ENCODE results near the gene MRPL20.
"Not testable (repeated sequence)": the region's sequence is repeated elsewhere in the genome, so short reads cannot be mapped to it uniquely, and the experiment has no call there.

The MRPL20 gene

GRCh38 chr1:1385339-1385738 lies 21.8 kb downstream of the MRPL20 start:
- DNase-seq (ENCODE audit: low read depth): not testable (repeated sequence)

DNA sequence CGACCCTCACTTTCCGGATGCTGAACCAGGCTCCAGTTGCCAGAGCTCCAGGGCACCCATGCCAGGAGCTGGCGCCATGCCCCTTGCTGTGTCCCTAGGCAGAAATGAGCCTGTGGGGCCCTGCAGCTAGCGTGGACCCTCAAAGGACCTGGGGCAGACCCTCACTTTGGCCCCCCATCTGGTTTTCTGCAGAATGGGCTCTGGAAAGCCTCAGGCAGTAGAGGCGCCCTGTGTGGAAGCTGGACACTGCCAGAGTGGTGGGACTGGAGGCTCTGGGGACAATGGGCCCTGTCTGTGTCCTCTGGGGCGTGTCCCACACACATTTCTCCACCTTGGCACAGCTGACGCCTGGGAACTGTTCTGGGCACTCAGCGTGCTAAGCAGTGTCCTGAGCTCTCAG lies 25.8 kb downstream of the MRPL20 start:
- no peak for DNase-seq (ENCODE audit: low read depth)

GRCh38 chr1:1380860-1381259 lies 26.2 kb downstream of the MRPL20 start:
- no peak for DNase-seq (ENCODE audit: low read depth)

GRCh38 chr1:1377540-1378205 lies 29.4 kb downstream of the MRPL20 start:
- DNase-seq (ENCODE audit: low read depth): no peak

DNA sequence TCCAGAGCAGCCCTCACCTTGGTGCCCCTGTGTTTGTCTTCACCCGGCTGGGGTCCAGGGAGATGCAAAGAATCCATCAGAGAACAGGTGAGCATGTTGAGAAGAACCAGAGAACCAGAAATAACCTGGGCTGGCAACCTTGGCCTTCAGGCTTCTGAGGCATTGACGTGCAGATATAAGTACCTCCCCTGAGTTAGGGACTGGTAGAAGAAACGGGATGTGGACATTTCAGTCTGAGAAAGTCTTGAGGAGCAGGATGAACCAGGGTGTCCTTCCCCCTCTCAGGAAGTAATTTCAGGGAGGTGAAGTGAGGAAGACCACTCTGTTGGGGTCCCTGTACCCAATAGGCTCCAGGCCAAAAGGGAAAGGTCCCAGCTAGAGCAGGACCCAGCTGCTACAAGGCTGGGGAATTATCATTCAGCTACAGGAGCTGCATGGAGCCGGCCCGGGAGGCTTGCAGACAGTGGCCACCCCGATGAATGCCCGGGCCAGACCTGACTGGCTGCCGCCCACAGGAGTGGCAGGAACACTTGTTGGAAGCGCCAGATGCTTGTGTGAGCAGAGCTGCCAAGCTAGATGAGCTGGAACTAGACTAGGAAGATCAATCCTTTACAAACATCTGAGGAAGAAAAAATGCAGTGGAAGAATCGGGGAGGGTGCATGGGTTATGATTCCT lies 30.4 kb downstream of the MRPL20 start:
- no peak for DNase-seq (ENCODE audit: low read depth)

- peak; percentile 93 for DNase-seq (ENCODE audit: low read depth)
Measured at GRCh38 chr1:1374929-1375662, 32.0 kb downstream of the MRPL20 start, which contains the start of gene AURKAIP1. AURKAIP1 (minus strand) TSS chr1:1375207; CDS start chr1:1374756, 451 bp downstream.

DNA sequence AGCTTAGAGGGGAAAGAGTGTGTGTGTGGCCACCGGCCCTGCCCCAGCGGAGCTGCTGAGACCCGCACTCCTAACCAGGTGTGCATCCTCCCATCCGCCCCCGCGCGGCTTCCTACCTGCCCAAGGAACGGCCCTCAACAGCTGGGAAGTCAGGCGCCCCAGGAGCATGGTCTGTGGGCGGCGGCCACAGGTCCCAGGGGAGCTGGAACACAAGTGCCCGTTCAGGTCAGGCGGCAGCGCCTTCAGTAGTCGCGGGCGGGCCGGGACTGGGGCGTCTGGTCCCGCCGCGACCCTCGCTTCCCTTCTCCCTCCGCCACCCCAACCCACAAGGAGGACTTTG lies 32.5 kb downstream of the MRPL20 start:
- DNase-seq (ENCODE audit: low read depth): no peak

DNA sequence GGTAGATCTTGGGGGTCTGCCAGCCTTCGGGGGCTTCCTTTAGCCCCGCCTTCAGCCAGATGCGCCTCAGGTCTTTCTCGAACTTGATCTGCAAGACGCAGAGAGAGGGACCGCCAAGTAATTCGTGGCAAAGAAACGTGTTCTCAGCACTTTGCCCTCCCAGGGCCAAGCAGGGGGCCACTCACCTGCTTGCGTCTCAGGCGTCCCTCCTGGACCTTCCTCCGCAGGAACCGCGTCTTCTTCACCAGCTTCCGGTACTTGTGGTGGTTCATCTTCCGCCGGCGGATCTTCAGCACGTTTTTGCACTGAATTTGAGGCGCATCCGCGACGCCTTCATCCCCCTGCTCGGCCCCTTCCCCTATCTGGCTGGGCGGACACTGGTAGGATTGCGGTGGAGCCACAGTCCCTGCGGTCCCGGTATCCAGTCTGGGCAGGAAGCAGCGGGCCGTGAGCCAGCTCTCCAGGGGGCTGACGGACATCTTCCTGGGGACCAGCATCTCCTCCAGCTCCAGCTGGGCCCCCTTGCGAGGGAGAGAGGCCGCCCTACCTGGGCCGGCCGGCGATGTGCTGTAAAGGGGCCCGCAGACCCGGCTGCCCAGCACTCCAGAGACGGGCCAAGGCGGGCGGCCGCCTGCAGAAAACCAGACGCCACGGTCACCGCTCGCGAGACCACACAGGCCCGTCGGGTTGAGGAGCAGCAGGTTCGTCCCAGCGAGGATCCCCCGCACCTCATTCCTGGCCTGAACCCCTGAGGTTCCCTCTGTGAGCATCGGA lies 33.1 kb downstream of the MRPL20 start:
- no peak for DNase-seq (ENCODE audit: low read depth)

DNA sequence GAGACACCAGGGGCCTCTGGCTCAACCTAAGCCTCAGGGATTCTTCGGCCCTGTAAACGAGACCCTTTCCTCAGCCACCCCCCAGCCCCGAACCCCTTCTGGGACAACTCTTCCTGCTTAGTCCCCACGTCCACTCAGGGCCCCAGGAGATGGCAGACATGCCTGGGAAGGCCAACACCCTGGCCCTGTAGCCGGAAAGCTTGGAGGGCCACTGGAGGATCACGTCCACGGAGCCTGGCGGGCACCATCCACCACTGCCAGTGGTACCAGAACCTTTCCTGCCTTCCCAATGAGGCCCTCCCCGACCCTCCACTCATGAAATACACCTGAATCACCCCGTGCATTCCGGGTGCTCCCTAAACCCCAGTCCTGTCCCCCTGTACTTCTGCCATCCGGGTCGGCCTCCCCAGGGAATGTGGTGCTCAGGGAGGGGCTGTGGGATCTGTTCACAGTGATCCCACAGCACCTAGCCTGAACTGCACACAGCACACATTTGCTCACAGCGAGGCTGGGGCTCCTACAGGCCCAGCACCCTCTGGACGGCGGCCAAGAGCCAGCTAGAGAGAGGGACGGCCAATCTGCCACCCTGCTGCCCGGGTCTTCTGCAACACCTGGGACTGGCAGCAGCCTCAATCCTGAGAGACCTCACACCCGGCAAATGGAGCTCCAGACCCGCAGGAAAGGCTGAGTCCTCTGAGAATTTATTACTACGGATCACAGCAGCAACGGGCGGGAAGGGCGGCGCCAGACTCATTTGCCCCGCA lies 33.9 kb downstream of the MRPL20 start:
- DNase-seq (ENCODE audit: low read depth): no peak

DNA sequence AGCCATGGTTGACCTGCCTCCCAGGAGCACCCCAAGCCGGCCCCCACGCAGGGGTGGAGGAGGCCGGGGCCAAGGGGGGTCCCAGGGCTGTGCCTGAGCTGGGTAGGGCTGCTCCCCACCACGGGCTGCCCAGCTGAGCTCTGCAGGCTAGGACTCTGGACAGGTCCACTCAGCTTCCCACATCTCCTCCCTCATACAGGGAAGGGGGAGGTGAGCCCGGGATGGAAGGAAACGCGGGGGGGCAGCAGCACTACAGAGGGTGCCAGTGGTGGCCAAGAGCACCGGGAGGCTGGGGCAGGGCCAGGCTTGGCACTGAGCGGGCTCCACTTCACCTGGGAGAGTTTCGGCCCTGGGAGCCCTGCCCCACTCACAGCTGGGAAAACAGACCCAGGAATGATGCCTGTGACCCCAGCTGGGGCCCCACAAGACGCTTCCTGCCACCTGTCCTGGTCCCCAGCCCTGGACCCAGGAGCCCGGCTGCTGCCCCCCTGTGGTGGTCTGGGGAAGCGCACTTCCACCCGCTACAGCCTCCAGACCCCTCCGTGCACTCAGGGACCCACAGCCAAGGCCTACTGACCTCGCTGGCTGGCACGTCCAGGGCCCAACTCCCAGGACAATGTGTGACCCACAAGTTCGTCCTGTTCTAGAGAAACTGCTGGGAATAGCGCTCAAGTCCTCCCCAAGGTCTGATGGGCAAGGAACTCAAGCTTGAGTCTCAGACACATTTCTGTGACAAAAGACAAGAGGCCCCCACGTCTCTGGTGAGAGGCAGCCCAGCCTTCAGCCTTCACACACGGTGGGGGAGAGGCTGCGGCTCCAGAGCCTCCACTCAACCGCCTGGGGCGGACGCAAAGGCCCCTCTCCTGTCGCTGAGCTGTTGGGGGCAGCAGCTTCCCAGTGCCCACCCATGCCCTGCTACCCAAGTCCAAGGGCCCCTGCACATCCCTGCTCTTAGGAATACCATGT lies 35.1 kb downstream of the MRPL20 start:
- DNase-seq (ENCODE audit: low read depth): peak; percentile 58

- DNase-seq (ENCODE audit: low read depth): peak; percentile 67
Measured at GRCh38 chr1:1371364-1371745, 35.7 kb downstream of the MRPL20 start.

DNA sequence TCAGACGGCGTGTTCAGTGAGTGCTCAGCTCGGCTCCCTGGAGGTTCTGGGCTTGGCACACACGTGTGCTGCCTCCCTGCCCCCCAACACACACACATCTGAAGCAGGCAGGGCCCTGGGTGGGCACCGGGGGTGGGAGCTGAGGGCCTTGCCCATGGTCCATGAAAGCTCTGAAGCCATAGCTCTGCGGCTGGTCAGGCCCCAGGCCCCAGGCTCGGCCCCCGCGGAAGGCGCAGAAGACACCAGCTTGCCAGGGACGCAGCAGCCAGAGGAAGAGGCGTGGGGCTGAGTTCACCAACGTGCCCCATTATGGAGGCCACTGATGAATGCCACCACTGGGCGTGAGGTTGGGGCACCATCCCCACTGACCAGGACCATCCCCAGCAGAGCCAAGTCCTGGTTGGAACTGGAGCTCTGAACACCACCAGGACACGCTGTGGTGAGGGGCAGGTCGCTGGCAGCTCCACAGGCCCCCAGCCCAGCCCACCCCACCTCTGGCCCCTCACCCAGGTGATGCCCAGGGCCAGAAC lies 36.3 kb downstream of the MRPL20 start:
- no peak for DNase-seq (ENCODE audit: low read depth)

DNA sequence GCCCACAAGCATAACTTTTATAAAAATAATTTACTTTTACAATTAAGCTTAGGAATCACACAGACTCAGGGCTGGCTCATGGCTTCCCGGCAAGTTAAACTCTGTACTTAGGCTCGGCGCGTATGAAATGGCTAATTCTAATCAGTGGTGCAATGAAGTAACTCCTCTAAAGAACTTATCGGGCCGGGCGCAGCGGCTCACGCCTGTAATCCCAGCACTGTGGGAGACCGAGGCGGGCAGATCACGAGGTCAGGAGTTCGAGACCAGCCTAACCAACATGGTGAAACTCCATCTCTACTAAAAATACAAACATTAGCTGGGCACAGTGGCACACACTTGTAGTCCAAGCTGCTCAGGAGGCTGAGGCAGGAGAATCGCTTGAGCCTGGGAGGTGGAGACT lies 37.0 kb downstream of the MRPL20 start:
- DNase-seq (ENCODE audit: low read depth): not testable (repeated sequence)

GRCh38 chr1:1367315-1367714 lies 39.8 kb downstream of the MRPL20 start:
- DNase-seq (ENCODE audit: low read depth): no peak

GRCh38 chr1:1366699-1367066 lies 40.4 kb downstream of the MRPL20 start:
- no peak for DNase-seq (ENCODE audit: low read depth)

DNA sequence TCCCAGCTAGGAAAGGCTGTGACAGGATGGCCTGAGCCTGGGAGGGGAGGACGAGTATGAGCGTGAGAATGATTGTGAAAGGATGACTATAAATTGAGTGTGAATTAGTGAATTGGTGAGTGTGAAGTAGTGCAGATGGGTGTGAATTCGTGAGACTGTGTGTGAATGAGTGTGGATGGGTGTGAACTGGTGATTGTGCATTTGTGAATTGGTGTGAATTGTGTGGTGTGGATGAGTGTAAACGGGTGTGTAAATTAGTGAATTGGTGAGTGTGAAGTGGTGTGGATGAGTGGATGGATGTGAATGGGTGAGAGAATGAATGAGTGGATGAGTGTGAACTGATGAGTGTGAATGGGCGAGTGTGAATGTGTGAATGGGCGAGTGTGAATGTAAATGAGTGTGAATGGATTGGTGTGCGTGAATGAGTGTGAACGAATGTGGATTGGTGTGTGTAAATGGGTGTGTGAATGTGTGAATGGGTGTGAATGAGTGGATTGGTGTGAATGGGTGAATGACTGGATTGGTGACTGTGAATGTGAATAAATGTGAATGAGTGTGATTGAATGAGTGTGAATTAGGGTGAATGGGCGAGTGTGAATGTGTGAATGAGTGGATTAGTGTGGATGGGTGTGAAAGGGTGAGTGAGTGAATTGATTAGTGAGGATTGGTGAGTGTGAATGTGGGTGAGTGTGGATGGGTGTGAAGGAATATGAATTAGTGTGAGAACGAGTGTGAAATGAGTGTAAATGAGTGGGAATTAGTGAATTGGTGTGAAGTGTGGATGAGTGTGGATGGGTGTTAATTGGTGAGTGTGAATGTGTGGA lies 41.0 kb downstream of the MRPL20 start:
- DNase-seq (ENCODE audit: low read depth): no peak

DNA sequence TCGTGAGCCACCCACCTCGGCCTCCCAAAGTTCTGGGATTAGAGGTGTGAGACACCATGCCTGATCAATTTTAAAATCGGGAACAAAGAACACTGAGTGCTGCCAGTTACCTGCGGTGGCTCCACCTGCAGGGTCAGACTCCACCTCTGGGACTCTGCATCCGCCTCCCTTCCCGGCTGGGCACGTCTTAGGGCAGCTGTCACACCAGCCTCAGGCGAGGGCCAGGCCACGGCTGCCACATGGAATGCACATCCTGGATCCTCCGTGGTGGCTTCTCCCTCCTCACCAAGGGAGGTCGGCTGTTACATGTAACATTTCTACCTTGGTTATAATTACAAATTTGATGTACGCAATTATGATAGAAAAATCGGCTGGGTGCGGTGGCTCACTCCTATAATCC lies 42.8 kb downstream of the MRPL20 start:
- DNase-seq (ENCODE audit: low read depth): no peak

- no peak for DNase-seq (ENCODE audit: low read depth)
Measured at GRCh38 chr1:1361982-1362423, 45.1 kb downstream of the MRPL20 start.

Data from T follicular helper cell (primary cell).